Body of pancreas (tissue), 4 donors: Measurements from ENCODE around the gene PML. TPM values are rescaled to one million over a fixed set of nuclear protein-coding genes. Genes with fewer than 3 reads are reported as not detected.

Experiments used
- ATAC-seq: fragments of 150-250 bp; one replicate; pipeline ENCODE4 v1.9.1; 2016
- DNase-seq, 4 donors: peaks; one replicate each; pipeline ENCODE4 v3.0.0-alpha.2; 2019
- H3K27ac ChIP-seq, 4 donors: fragments of 200-600 bp; sonication (generic); 1 replicate in 3 of 4; 2 replicates in 1 of 4; pipeline versions ENCODE4 v1.5.1 to v1.6.1; 2016 to 2019; ENCODE audit warnings: mild to moderate bottlenecking in 1 of 4, mixed read lengths in 1 of 4, moderate library complexity in 1 of 4
- H3K27me3 ChIP-seq, 2 donors: fragments of 200-600 bp; sonication (generic); one replicate each; pipeline ENCODE4 v1.6.0; 2016; ENCODE audit warnings: mild to moderate bottlenecking in 1 of 2
- H3K36me3 ChIP-seq, 2 donors: fragments of 200-600 bp; sonication (generic); replicated peaks in 1 of 2; 2 replicates each; pipeline ENCODE4 v1.5.1; 2016; ENCODE audit warnings: low read depth in 2 of 2; ENCODE audit not compliant: insufficient read depth in 1 of 2
- H3K4me1 ChIP-seq: fragments of 200-600 bp; sonication (generic); one replicate; pipeline ENCODE4 v1.6.0; 2016
- H3K4me3 ChIP-seq, 2 donors: fragments of 200-600 bp; sonication (generic); 1 replicate in 1 of 2; 2 replicates in 1 of 2; pipeline ENCODE4 v1.5.1; 2016 to 2019
- H3K9me3 ChIP-seq, 3 donors: fragments of 200-600 bp; sonication (generic); 1 replicate in 2 of 3; 2 replicates in 1 of 3; pipeline ENCODE4 v1.5.1; 2016
- POLR2A ChIP-seq, 3 donors: fragments of 450-650 bp; IDR thresholded peaks; one replicate each; pipeline ENCODE4 v1.6.1; 2016; ENCODE audit warnings: antibody characterized with exemption in 3 of 3, mild to moderate bottlenecking in 2 of 3
- WGBS, 2 donors: methylation state at CpG; one replicate each; pipeline ENCODE4 v1.1.5; 2017; 5-methylcytosine and 5-hydroxymethylcytosine counted together
- intact Hi-C: fragments of 100-400 bp; cut with DNase I; formaldehyde crosslinking; loops from one replicate; pipeline ENCODE4 v1.15.1; 2023
- total RNA-seq, 2 donors: library from RNA; depleted of rRNA; stranded (reverse); fragments of >200 nt; gene quantifications; one replicate each; pipeline ENCODE4 v1.1.0, GENCODE V29; 2016
- TF ChIP-seq, protein P1 (sequence below), 7 experiments: fragments of 450-650 bp in 4 of 7; fragments of 200-600 bp in 3 of 7; sonication (generic) in 3 of 7; IDR thresholded peaks; one replicate each; pipeline ENCODE4 v1.5.1; 2016 to 2019; ENCODE audit warnings: antibody characterized with exemption in 7 of 7

PML gene
- total RNA-seq, 2 donors from 2014 or later = 27.8 to 38.2 TPM

- intact Hi-C loops = no loop called here
- ATAC-seq (no peak), DNase-seq (no peak)
- no peaks in the 10 kb centered on the region for H3K4me1 ChIP-seq
- no peaks in the 10 kb centered on the region for H3K9me3 ChIP-seq
- 60 to 71% methylated on average over 3 to 7 of the region's 7 CpGs for WGBS, 2 donors
- no peaks in the 10 kb centered on the region for H3K27me3 ChIP-seq
- H3K4me3 ChIP-seq = no peak overlapping the region
- H3K27ac ChIP-seq = peak overlapping the region in 1 of 4 donors; percentile 36
- TF ChIP-seq POLR2A (IDR thresholded peaks at IDR 0.05) = no peak
- TF ChIP-seq, protein P1, sequence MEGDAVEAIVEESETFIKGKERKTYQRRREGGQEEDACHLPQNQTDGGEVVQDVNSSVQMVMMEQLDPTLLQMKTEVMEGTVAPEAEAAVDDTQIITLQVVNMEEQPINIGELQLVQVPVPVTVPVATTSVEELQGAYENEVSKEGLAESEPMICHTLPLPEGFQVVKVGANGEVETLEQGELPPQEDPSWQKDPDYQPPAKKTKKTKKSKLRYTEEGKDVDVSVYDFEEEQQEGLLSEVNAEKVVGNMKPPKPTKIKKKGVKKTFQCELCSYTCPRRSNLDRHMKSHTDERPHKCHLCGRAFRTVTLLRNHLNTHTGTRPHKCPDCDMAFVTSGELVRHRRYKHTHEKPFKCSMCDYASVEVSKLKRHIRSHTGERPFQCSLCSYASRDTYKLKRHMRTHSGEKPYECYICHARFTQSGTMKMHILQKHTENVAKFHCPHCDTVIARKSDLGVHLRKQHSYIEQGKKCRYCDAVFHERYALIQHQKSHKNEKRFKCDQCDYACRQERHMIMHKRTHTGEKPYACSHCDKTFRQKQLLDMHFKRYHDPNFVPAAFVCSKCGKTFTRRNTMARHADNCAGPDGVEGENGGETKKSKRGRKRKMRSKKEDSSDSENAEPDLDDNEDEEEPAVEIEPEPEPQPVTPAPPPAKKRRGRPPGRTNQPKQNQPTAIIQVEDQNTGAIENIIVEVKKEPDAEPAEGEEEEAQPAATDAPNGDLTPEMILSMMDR (IDR thresholded peaks at IDR 0.05) = no peak
- no peaks in the 10 kb centered on the region for H3K36me3 ChIP-seq
These were observed 49.1 kb downstream of the PML start for GRCh38 chr15:74043425-74044266.

DNA sequence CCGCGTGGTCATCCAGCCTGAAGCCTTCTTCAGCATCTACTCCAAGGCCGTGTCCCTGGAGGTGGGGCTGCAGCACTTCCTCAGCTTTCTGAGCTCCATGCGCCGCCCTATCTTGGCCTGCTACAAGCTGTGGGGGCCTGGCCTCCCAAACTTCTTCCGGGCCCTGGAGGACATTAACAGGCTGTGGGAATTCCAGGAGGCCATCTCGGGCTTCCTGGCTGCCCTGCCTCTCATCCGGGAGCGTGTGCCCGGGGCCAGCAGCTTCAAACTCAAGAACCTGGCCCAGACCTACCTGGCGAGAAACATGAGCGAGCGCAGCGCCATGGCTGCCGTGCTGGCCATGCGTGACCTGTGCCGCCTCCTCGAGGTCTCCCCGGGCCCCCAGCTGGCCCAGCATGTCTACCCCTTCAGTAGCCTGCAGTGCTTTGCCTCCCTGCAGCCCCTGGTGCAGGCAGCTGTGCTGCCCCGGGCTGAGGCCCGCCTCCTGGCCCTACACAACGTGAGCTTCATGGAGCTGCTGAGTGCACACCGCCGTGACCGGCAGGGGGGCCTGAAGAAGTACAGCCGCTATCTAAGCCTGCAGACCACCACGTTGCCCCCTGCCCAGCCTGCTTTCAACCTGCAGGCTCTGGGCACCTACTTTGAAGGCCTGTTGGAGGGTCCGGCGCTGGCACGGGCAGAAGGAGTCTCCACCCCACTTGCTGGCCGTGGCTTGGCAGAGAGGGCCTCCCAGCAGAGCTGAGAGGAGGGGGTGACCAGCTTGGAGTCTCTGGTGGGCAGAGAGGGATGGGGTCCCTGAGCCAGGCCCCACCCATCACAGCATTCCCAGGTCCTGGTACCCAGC, 50.0 kb downstream of the PML start:
- H3K27ac ChIP-seq = peak overlapping the region in 1 of 4 donors; percentile 17
- DNase-seq (peak in 3 of 4 donors; percentile 29 to 37 (median 36)), ATAC-seq (no peak)
- H3K4me1 ChIP-seq = no peaks in the 10 kb centered on the region
- WGBS, 2 donors = 76 to 84% methylated on average over 9 to 27 of the region's 31 CpGs
- H3K27me3 ChIP-seq = no peaks in the 10 kb centered on the region
- H3K36me3 ChIP-seq = no peaks in the 10 kb centered on the region
- no peak overlapping the region for H3K4me3 ChIP-seq
- TF ChIP-seq, protein P1 (IDR thresholded peaks at IDR 0.05) = no peak
- TF ChIP-seq POLR2A (IDR thresholded peaks at IDR 0.05) = no peak
- intact Hi-C loops = no loop called here
- H3K9me3 ChIP-seq = no peaks in the 10 kb centered on the region

- H3K4me3 ChIP-seq = no peak overlapping the region
- H3K27ac ChIP-seq = peak overlapping the region in 1 of 4 donors; percentile 17
- no peak for ATAC-seq
- no peaks in the 10 kb centered on the region for H3K4me1 ChIP-seq
- H3K9me3 ChIP-seq = no peaks in the 10 kb centered on the region
- intact Hi-C loops = no loop called here
- no peaks in the 10 kb centered on the region for H3K27me3 ChIP-seq
- no peak for DNase-seq
- TF ChIP-seq, protein P1 (IDR thresholded peaks at IDR 0.05) = no peak
- TF ChIP-seq POLR2A (IDR thresholded peaks at IDR 0.05) = no peak
- no peaks in the 10 kb centered on the region for H3K36me3 ChIP-seq
These were observed 50.7 kb downstream of the PML start for GRCh38 chr15:74045184-74045583.

DNA sequence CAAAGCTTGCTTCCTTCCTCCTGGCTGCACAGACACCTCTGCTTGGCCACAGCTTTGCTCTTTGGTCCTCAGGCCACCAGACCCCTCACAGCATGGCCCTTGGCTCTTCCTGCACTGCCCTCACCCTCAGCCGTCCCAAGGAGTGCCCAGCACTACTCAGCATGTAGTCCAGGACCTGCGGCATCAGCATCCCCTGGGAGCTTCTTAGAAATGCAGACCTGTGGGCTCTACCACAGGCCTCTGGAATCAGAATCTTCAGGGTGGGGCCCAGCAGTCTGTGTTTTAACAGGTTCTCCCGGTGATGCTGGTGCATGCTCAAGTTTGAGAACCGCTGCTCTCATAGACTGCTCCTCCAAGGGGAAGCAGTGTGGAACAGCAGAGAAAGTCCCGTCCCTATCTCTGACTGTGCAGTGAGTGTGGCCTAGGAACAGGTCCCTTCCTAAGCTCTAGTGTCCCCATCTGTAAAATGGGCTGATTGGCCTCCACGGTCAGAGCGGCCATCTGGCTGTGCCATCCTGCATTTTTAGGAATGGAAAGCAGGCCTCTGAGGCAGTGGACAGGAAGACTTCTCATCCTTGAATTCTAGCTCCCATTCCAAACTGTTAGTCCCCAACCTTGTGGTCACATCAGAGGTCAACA, 51.2 kb downstream of the PML start:
- Histone ChIP-seq H3K27ac (no peak overlapping the region), H3K4me1 (peaks cover 2% of the 10 kb centered on the region), H3K9me3 (no peaks in the 10 kb centered on the region), H3K36me3 (no peaks in the 10 kb centered on the region), H3K27me3 (no peaks in the 10 kb centered on the region), H3K4me3 (no peak overlapping the region)
- TF ChIP-seq POLR2A (IDR thresholded peaks at IDR 0.05) = no peak
- ATAC-seq = no peak
- 81 to 82% methylated on average over 5 to 7 of the region's 7 CpGs for WGBS, 2 donors
- intact Hi-C loops = no loop called here
- no peak for DNase-seq

- no peak for TF ChIP-seq POLR2A (IDR thresholded peaks at IDR 0.05)
- TF ChIP-seq, protein P1 (IDR thresholded peaks at IDR 0.05) = no peak
- intact Hi-C loops = no loop called here
- H3K9me3 ChIP-seq = no peaks in the 10 kb centered on the region
- 59 to 74% methylated on average over 7 of the region's 7 CpGs for WGBS, 2 donors
- no peaks in the 10 kb centered on the region for H3K27me3 ChIP-seq
- DNase-seq (no peak), ATAC-seq (no peak)
- no peak overlapping the region for H3K27ac ChIP-seq
- H3K36me3 ChIP-seq = no peaks in the 10 kb centered on the region
- H3K4me3 ChIP-seq = no peak overlapping the region
- peaks cover 5% of the 10 kb centered on the region for H3K4me1 ChIP-seq
These were observed 51.8 kb downstream of the PML start for GRCh38 chr15:74046275-74046674.
